ENCODE results near the gene GSG1L2.

DNA sequence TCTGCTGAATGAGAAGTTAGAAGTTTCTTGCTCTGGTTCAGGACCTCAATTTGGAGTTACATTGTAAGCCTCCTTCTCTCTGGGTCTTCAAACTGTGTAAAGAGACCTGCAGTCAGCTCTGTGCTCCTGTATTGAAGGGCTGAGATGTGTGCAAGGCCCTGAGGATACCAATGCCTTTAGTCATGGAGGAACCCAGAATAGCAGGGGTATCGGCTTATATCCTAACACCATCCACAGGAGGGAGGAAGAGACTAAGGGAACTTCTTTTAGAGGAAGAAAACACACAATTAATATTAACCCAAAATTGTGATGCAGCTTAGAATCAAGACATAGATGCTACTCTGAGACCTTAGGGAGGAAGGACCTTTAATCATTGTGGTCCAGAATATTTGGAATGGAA lies 40.3 kb upstream of the GSG1L2 start:
- TF ChIP-seq, protein P1, sequence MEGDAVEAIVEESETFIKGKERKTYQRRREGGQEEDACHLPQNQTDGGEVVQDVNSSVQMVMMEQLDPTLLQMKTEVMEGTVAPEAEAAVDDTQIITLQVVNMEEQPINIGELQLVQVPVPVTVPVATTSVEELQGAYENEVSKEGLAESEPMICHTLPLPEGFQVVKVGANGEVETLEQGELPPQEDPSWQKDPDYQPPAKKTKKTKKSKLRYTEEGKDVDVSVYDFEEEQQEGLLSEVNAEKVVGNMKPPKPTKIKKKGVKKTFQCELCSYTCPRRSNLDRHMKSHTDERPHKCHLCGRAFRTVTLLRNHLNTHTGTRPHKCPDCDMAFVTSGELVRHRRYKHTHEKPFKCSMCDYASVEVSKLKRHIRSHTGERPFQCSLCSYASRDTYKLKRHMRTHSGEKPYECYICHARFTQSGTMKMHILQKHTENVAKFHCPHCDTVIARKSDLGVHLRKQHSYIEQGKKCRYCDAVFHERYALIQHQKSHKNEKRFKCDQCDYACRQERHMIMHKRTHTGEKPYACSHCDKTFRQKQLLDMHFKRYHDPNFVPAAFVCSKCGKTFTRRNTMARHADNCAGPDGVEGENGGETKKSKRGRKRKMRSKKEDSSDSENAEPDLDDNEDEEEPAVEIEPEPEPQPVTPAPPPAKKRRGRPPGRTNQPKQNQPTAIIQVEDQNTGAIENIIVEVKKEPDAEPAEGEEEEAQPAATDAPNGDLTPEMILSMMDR (conservative IDR thresholded peaks at IDR 0.05; ENCODE audit: low read depth, low read length) = no peak
- TF ChIP-seq FOS (IDR thresholded peaks at IDR 0.05; ENCODE audit: low read depth, low read length) (no peak), POLR2A (IDR thresholded peaks at IDR 0.05; ENCODE audit: low read depth, low read length) (no peak)

Data from IMR-90 (cell line).